ENCODE results near the gene DIP2B.

DIP2B gene

DNA sequence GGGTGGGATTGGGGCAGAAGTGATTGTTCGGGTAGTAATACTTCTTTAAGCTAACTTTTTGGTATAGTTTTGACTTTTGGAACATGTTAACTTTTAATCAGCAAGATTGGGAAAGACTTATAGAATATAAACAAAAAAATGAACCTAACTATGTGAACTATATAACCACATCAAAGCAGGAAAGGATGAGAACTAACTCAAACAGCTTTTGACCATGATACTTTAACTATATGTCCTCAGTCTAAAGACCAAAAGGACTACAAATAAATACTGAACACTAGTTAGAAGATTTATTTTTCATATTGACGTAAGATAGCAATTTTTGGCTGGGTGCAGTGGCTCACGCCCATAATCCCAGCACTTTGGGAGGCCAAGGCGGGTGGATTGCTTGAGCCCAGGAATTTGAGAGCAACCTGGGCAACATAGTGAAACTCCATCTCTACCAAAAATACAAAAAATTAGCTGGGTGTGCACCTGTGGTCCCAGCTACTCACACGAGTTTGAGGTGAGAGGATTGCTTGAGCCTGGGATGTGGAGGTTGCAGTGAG is 150.7 kb downstream of the DIP2B start:
- Histone ChIP-seq H3K79me2 (ENCODE audit: insufficient read depth, low read length) (no peaks in the 10 kb centered on the region), H3K9me2 (replicated peaks; ENCODE audit: insufficient read depth, low read length) (no peaks in the 10 kb centered on the region), H3K27ac (ENCODE audit: low read depth, low read length) (no peak overlapping the region), H3K9ac (ENCODE audit: low read length) (no peak overlapping the region), H3K4me2 (ENCODE audit: low read depth, low read length, poor library complexity, severe bottlenecking) (no peak overlapping the region), H3F3A (ENCODE audit: insufficient read depth) (peaks cover 5% of the 10 kb centered on the region), H3K4me3 (ENCODE audit: insufficient read depth, low read length, poor library complexity, severe bottlenecking) (no peak overlapping the region), H4K20me1 (ENCODE audit: low read depth, low read length) (no peaks in the 10 kb centered on the region), H2AFZ (ENCODE audit: low read depth, low read length, severe bottlenecking) (no peak overlapping the region), H3K9me3 (ENCODE audit: insufficient read depth, low read length) (no peaks in the 10 kb centered on the region), H3K36me3 (ENCODE audit: low read length) (no peaks in the 10 kb centered on the region), H3K27me3 (ENCODE audit: low read length) (no peaks in the 10 kb centered on the region)
- no peak for TF ChIP-seq EZH2phosphoT487 (conservative IDR thresholded peaks at IDR 0.05; ENCODE audit: low read length)
- TF ChIP-seq, protein P1, sequence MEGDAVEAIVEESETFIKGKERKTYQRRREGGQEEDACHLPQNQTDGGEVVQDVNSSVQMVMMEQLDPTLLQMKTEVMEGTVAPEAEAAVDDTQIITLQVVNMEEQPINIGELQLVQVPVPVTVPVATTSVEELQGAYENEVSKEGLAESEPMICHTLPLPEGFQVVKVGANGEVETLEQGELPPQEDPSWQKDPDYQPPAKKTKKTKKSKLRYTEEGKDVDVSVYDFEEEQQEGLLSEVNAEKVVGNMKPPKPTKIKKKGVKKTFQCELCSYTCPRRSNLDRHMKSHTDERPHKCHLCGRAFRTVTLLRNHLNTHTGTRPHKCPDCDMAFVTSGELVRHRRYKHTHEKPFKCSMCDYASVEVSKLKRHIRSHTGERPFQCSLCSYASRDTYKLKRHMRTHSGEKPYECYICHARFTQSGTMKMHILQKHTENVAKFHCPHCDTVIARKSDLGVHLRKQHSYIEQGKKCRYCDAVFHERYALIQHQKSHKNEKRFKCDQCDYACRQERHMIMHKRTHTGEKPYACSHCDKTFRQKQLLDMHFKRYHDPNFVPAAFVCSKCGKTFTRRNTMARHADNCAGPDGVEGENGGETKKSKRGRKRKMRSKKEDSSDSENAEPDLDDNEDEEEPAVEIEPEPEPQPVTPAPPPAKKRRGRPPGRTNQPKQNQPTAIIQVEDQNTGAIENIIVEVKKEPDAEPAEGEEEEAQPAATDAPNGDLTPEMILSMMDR (IDR thresholded peaks at IDR 0.05; ENCODE audit: insufficient read depth, low read length, poor library complexity, severe bottlenecking): no peak

DNA sequence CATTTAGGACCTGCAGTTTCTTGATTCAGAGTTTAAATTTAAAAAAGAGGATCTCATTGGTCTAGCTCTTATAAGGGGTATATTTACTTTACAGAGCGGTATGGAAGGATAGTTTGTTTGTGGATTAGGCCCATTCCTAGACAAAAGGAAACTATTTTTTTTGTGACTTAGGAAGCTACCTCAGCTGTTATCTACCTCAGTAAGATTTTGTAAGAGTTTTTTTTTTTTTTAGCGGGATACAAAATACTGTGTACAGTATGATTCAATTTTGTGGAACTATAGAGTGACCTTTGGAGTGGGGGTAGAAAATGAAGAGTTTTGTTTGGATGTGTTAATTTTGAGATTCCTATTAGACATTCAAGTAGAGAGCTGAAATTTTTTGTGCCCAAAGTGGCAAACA is 154.5 kb downstream of the DIP2B start:
- H3K9ac ChIP-seq (ENCODE audit: low read length): no peak overlapping the region
- H3F3A ChIP-seq (ENCODE audit: insufficient read depth): no peaks in the 10 kb centered on the region
- no peaks in the 10 kb centered on the region for H3K27me3 ChIP-seq (ENCODE audit: low read length)
- no peak overlapping the region for H3K4me3 ChIP-seq (ENCODE audit: insufficient read depth, low read length, poor library complexity, severe bottlenecking)
- no peak overlapping the region for H2AFZ ChIP-seq (ENCODE audit: low read depth, low read length, severe bottlenecking)
- no peaks in the 10 kb centered on the region for H3K9me3 ChIP-seq (ENCODE audit: insufficient read depth, low read length)
- H3K9me2 ChIP-seq (replicated peaks; ENCODE audit: insufficient read depth, low read length): no peaks in the 10 kb centered on the region
- TF ChIP-seq, protein P1 (IDR thresholded peaks at IDR 0.05; ENCODE audit: insufficient read depth, low read length, poor library complexity, severe bottlenecking): no peak
- TF ChIP-seq EZH2phosphoT487 (conservative IDR thresholded peaks at IDR 0.05; ENCODE audit: low read length): no peak
- H3K4me2 ChIP-seq (ENCODE audit: low read depth, low read length, poor library complexity, severe bottlenecking): no peak overlapping the region
- no peaks in the 10 kb centered on the region for H4K20me1 ChIP-seq (ENCODE audit: low read depth, low read length)
- H3K79me2 ChIP-seq (ENCODE audit: insufficient read depth, low read length): no peaks in the 10 kb centered on the region
- H3K36me3 ChIP-seq (ENCODE audit: low read length): no peaks in the 10 kb centered on the region
- no peak overlapping the region for H3K27ac ChIP-seq (ENCODE audit: low read depth, low read length)

DNA sequence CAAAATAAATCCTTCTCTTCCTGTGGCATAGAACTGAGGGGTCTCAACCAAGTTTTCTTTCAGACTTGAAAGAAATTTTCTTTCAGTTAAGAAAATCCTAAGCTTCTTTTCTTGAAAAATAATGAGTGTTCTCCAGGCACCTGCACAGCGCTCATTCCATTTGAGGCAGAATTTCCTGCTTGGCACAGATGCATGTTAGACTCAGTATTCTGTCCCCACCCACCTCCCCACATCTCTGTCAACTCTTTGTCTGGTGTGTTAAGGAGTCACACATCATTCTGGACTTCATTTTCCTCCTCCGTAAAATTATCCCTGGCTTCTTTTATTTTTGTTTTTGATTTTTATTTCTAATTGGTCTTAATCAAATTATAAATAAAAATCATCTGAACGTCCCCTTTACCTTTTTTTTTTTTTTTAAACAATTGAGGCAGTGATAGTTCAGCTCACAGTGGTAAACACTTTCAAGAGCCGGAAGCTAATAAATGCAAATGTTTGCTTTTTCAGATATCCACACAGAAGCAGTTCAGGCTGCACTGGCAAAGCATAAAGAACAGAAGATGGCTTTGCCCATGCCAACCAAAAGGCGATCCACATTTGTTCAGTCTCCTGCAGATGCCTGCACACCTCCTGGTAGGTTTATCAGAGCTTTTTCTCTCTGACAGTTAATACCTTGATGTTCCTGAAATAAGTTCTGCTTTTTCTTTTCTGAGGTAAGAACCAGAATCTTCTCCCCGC is 155.1 kb downstream of the DIP2B start:
- Histone ChIP-seq H3K9me3 (ENCODE audit: insufficient read depth, low read length) (no peaks in the 10 kb centered on the region), H3K36me3 (ENCODE audit: low read length) (no peaks in the 10 kb centered on the region), H3K27me3 (ENCODE audit: low read length) (no peaks in the 10 kb centered on the region), H3K79me2 (ENCODE audit: insufficient read depth, low read length) (no peaks in the 10 kb centered on the region), H3F3A (ENCODE audit: insufficient read depth) (no peaks in the 10 kb centered on the region), H4K20me1 (ENCODE audit: low read depth, low read length) (no peaks in the 10 kb centered on the region), H3K9ac (ENCODE audit: low read length) (no peak overlapping the region), H2AFZ (ENCODE audit: low read depth, low read length, severe bottlenecking) (no peak overlapping the region), H3K4me3 (ENCODE audit: insufficient read depth, low read length, poor library complexity, severe bottlenecking) (no peak overlapping the region), H3K27ac (ENCODE audit: low read depth, low read length) (no peak overlapping the region), H3K9me2 (replicated peaks; ENCODE audit: insufficient read depth, low read length) (no peaks in the 10 kb centered on the region), H3K4me2 (ENCODE audit: low read depth, low read length, poor library complexity, severe bottlenecking) (no peak overlapping the region)
- TF ChIP-seq EZH2phosphoT487 (conservative IDR thresholded peaks at IDR 0.05; ENCODE audit: low read length): no peak
- TF ChIP-seq, protein P1 (IDR thresholded peaks at IDR 0.05; ENCODE audit: insufficient read depth, low read length, poor library complexity, severe bottlenecking): no peak

Measured in SU-DHL-6 (cell line).